ENCODE results near the gene ATG9B. TPM values are rescaled to one million over a fixed set of nuclear protein-coding genes. Genes with fewer than 3 reads are reported as not detected.

ATG9B gene
- total RNA-seq, 1 experiment from 2014 or later, result 2.1 TPM

DNA sequence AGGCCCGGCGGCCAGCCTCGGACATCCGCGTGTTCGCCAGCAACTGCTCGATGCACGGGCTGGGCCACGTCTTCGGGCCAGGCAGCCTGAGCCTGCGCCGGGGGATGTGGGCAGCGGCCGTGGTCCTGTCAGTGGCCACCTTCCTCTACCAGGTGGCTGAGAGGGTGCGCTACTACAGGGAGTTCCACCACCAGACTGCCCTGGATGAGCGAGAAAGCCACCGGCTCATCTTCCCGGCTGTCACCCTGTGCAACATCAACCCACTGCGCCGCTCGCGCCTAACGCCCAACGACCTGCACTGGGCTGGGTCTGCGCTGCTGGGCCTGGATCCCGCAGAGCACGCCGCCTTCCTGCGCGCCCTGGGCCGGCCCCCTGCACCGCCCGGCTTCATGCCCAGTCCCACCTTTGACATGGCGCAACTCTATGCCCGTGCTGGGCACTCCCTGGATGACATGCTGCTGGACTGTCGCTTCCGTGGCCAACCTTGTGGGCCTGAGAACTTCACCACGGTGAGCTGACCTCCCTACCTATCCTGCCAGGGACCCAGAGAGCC lies 24.7 kb upstream of the ATG9B start:
- Histone ChIP-seq H3K4me1 (ENCODE audit: control insufficient read depth in 1 of 2, insufficient read depth in 2 of 2, low read length in 2 of 2) (no peaks in the 10 kb centered on the region), H3K27me3 (ENCODE audit: insufficient read depth, low read length) (no peaks in the 10 kb centered on the region), H3K9me2 (ENCODE audit: insufficient read depth) (no peaks in the 10 kb centered on the region), H3K4me3 (replicated peaks in 1 of 2; ENCODE audit: low read depth in 1 of 2, low read length in 2 of 2) (no peak overlapping the region), H3K27ac (ENCODE audit: low read depth, low read length) (no peak overlapping the region), H3K79me2 (ENCODE audit: insufficient read depth, low read length) (no peaks in the 10 kb centered on the region), H3K9me3 (ENCODE audit: control insufficient read depth in 1 of 2, insufficient read depth in 1 of 2, low read depth in 1 of 2, low read length in 2 of 2) (no peaks in the 10 kb centered on the region), H3K36me3 (ENCODE audit: control insufficient read depth in 1 of 2, insufficient read depth in 2 of 2, low read length in 2 of 2) (no peaks in the 10 kb centered on the region), H3K4me2 (ENCODE audit: low read length) (no peak overlapping the region), H4K20me1 (ENCODE audit: insufficient read depth) (no peaks in the 10 kb centered on the region), H3K9ac (ENCODE audit: low read length) (no peak overlapping the region), H2AFZ (ENCODE audit: low read depth, low read length, poor library complexity, severe bottlenecking) (no peak overlapping the region)
- intact Hi-C loops (cut with micrococcal nuclease), result no loop called here
- no TSS peak for BruUV-seq (replicated peaks)
- ATAC-seq (no peak), DNase-seq (ENCODE audit: low read depth, low spot score) (no peak)
- ChIA-PET POLR2A (no interaction called here), RAD21 (ENCODE audit: low non-redundant PET in 1 of 2, low total read pairs in 2 of 2, uncharacterized antibody in 2 of 2, unreplicated experiment in 2 of 2) (no interaction called here), CTCF (no interaction called here)
- TF ChIP-seq YY1 (IDR thresholded peaks at IDR 0.05; ENCODE audit: extremely low read depth, insufficient replicate concordance, low read depth, low read length), result no peak
- no peak for TF ChIP-seq JUND (IDR thresholded peaks at IDR 0.05)
- no peak for TF ChIP-seq RAD21 (IDR thresholded peaks at IDR 0.05; ENCODE audit: low read depth)
- TF ChIP-seq ZFX (IDR thresholded peaks at IDR 0.05), result no peak
- TF ChIP-seq, protein P1, sequence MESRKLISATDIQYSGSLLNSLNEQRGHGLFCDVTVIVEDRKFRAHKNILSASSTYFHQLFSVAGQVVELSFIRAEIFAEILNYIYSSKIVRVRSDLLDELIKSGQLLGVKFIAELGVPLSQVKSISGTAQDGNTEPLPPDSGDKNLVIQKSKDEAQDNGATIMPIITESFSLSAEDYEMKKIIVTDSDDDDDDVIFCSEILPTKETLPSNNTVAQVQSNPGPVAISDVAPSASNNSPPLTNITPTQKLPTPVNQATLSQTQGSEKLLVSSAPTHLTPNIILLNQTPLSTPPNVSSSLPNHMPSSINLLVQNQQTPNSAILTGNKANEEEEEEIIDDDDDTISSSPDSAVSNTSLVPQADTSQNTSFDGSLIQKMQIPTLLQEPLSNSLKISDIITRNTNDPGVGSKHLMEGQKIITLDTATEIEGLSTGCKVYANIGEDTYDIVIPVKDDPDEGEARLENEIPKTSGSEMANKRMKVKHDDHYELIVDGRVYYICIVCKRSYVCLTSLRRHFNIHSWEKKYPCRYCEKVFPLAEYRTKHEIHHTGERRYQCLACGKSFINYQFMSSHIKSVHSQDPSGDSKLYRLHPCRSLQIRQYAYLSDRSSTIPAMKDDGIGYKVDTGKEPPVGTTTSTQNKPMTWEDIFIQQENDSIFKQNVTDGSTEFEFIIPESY (IDR thresholded peaks at IDR 0.05; ENCODE audit: extremely low read depth, insufficient replicate concordance, low read length), result no peak
- no peak for TF ChIP-seq POLR2AphosphoS5 (IDR thresholded peaks at IDR 0.05; ENCODE audit: low read depth, low read length)
